DMS114 treated with DMSO at 0.1 percent for 48 hours (cell line): Measurements from ENCODE around the gene ACKR1.

Source experiments
- DNase-seq: peaks from one replicate; lab custom pipeline; 2025; ENCODE audit not compliant: unreplicated experiment; lab: John Stamatoyannopoulos, UW

Gene ACKR1

GRCh38 chr1:159222075-159222865 lies 17.6 kb downstream of the ACKR1 start:
- DNase-seq, result no peak

GRCh38 chr1:159223004-159223403 lies 18.3 kb downstream of the ACKR1 start:
- no peak for DNase-seq

GRCh38 chr1:159228554-159228953 lies 23.9 kb downstream of the ACKR1 start:
- DNase-seq, result no peak

DNA sequence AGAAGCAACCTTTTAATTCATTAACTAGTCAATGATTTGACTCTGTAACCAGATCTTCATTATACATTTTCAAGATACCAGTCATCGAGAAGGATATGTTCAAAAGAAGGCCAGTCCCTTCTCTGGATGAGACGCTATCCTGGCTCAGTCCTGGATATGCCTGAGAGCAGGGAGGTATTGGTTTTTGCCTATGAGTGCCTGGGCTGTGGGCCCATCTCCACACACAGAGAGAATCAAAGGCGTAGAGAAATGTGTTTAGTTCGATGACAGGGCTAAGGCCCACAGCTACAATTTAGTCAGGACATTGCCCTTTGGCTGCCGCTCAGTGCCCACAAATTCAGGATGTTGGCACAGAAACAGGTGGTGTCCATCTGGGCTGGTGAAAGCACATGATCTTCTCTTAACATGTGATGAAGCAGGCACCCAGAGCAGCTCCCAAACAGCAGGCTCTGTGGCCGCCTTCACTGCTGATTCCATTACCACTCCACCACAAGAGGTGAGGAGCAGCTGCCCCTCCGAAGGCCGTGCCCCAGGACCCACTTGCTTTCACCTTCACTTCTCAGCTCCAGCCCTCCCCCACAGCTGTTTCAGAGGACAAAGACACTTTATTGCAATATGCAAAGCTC lies 24.7 kb downstream of the ACKR1 start:
- no peak for DNase-seq

DNA sequence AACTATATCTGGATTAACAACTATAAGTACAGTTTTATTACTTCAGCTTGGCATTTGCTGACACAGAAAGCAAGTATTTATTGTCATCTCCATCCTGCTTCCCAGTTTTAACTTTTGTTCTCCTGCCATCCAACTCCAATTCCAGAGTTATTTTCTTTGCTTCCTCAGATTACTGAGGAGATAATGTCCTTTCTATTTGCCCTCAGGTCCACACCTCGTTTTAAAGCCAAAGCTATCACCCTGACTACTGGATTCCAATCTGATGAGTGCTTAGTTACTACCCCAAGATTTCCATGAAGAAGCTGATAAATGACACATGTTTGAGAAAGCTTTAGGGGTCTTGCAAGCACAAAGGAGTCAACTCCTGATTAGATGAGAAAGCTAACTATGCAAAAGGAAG lies 25.2 kb downstream of the ACKR1 start:
- DNase-seq, result no peak

GRCh38 chr1:159239551-159240220 lies 35.0 kb downstream of the ACKR1 start:
- no peak for DNase-seq

DNA sequence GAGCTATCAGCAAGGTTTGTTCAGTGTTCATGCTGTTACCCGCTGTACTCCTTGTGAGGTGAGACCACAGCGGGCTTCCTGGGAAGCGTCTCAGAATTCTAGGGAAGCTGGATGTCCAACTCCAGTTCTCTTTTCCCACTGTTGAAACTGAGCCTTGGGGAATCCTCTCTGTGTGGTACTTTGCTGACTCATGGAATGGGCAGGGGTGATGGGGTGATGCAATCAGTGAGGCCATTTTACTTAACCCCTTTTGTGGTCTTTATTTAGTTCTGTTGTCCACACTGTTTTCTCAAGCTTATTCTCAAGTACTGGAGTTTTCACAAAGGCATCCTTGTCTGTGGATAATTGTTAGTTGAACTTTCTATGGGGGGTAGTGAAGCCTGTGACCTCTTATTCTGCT lies 42.6 kb downstream of the ACKR1 start:
- DNase-seq, result no peak

DNA sequence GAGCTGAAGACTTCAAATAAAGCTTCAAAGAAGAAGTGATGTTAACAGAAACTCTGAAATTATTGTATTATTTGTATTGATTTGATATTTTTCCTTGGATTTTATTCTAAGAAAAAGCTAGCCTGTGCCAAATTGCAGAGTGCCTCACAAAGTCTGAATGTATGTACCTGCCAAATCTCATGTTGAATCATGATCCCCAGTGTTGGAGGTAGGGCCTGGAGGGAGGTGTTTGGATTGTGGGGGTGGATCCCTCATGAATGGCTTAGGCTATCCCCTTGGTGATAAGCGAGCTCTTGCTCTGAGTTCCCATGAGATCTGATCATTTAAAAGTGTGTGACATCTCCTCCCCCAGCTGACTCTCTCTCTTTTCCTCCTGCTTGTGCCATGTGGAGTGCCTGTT lies 43.6 kb downstream of the ACKR1 start:
- DNase-seq, result no peak

DNA sequence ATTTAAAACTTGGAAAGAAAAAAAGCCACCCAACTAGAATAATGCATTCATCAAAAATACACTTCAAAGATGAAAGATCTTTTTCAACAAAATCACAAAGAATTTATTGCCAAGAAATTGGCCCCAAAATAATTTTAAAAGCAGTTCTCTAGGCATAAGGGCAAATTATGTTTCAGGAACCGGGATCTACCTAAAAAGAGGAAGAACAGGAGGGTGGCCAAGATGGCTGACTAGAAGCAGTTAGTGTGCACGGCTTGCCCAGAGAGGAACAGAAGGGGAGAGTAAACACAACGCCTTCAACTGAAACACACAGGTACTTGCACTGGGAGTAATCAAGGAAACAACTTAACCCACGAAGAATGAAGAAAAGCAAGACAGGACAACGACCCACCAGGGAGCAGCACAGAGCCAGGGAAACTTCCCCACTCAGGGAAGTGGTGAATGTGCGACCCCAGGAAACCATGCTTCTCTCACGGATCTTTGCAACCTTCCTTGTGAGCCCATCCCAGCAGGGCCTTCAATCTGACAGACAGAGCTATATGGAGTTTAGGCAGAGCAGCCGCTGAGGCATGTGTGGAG lies 46.1 kb downstream of the ACKR1 start:
- no peak for DNase-seq
